ENCODE measurements around the gene RASSF3. TPM values are rescaled to one million over a fixed set of nuclear protein-coding genes. Genes with fewer than 3 reads are reported as not detected.

Gene RASSF3
- total RNA-seq, 2 donors from 2014 or later = 52.6 to 90.3 TPM

DNA sequence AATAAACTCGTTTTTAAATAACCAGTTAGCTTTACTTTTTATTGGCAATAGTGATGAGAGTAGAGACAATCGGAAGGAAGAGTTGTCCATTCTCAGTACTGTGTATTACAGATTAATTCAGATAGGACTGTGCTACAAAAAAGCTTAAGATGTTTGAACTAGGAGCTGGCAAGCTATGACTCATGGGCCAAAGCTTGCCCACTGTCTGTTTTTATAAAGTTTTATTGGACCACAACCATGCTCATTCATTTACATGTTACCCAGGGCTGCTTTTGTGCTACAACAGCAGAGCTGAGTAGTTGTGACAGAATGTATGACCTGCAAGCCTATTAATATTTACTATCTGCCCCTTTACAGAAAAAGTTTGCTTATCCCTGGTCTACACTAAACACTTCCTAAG lies 129.5 kb downstream of the RASSF3 start:
- DNase-seq = no peak

DNA sequence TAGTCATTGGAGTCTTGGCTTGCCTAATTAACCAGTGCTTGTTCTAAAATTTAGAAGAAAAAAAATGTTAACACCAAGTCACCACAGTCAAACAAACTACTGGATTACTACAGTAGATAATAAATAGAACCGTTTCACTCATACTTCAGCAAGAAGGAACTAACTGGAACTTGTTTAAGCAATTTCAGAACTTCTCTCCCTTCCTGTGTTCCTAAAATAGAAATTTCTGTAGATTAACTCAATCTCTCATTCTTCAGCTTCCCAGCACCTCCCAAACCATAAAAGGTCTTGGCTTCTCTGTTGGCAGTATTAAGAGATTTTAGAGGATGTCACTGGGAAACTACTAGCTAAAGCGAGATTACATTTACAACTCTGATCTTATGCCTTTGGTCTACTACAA lies 130.4 kb downstream of the RASSF3 start:
- no peak for TF ChIP-seq CTCF (IDR thresholded peaks at IDR 0.05)
- no peak for DNase-seq
- Histone ChIP-seq H3K36me3 (peaks cover 8% of the 10 kb centered on the region), H3K9me3 (no peaks in the 10 kb centered on the region), H3K27me3 (no peaks in the 10 kb centered on the region), H3K27ac (no peak overlapping the region), H3K4me3 (no peak overlapping the region), H3K9ac (ENCODE audit: low read depth in 2 of 2, low read length in 2 of 2) (no peak overlapping the region), H3K4me1 (no peaks in the 10 kb centered on the region)
- intact Hi-C loops (cut with DNase I) = no loop called here

More for the DNA sequence above, 129.5 kb downstream of the RASSF3 start:
- intact Hi-C loops (cut with DNase I) = no loop called here
- no peak overlapping the region for H3K9ac ChIP-seq (ENCODE audit: low read depth in 2 of 2, low read length in 2 of 2)
- no peaks in the 10 kb centered on the region for H3K4me1 ChIP-seq
- H3K27me3 ChIP-seq = no peaks in the 10 kb centered on the region
- no peaks in the 10 kb centered on the region for H3K9me3 ChIP-seq
- H3K36me3 ChIP-seq = peaks cover 8% of the 10 kb centered on the region
- H3K4me3 ChIP-seq = no peak overlapping the region
- H3K27ac ChIP-seq = no peak overlapping the region
- TF ChIP-seq CTCF (IDR thresholded peaks at IDR 0.05) = no peak

GRCh38 chr12:64742416-64742815 lies 132.1 kb downstream of the RASSF3 start:
- H3K4me1 ChIP-seq = no peaks in the 10 kb centered on the region
- intact Hi-C loops (cut with DNase I) = no loop called here
- peaks cover 8% of the 10 kb centered on the region for H3K36me3 ChIP-seq
- no peak for DNase-seq
- no peak for TF ChIP-seq CTCF (IDR thresholded peaks at IDR 0.05)
- no peaks in the 10 kb centered on the region for H3K27me3 ChIP-seq
- H3K9ac ChIP-seq (ENCODE audit: low read depth in 2 of 2, low read length in 2 of 2) = no peak overlapping the region
- H3K27ac ChIP-seq = no peak overlapping the region
- H3K9me3 ChIP-seq = no peaks in the 10 kb centered on the region
- H3K4me3 ChIP-seq = no peak overlapping the region

GRCh38 chr12:64743206-64743605 lies 132.9 kb downstream of the RASSF3 start:
- TF ChIP-seq CTCF (IDR thresholded peaks at IDR 0.05) = no peak
- H3K9ac ChIP-seq (ENCODE audit: low read depth in 2 of 2, low read length in 2 of 2) = no peak overlapping the region
- no peak overlapping the region for H3K27ac ChIP-seq
- H3K36me3 ChIP-seq = peaks cover 8% of the 10 kb centered on the region
- no peak overlapping the region for H3K4me3 ChIP-seq
- DNase-seq = no peak
- intact Hi-C loops (cut with DNase I) = no loop called here
- H3K4me1 ChIP-seq = no peaks in the 10 kb centered on the region
- no peaks in the 10 kb centered on the region for H3K9me3 ChIP-seq
- no peaks in the 10 kb centered on the region for H3K27me3 ChIP-seq

DNA sequence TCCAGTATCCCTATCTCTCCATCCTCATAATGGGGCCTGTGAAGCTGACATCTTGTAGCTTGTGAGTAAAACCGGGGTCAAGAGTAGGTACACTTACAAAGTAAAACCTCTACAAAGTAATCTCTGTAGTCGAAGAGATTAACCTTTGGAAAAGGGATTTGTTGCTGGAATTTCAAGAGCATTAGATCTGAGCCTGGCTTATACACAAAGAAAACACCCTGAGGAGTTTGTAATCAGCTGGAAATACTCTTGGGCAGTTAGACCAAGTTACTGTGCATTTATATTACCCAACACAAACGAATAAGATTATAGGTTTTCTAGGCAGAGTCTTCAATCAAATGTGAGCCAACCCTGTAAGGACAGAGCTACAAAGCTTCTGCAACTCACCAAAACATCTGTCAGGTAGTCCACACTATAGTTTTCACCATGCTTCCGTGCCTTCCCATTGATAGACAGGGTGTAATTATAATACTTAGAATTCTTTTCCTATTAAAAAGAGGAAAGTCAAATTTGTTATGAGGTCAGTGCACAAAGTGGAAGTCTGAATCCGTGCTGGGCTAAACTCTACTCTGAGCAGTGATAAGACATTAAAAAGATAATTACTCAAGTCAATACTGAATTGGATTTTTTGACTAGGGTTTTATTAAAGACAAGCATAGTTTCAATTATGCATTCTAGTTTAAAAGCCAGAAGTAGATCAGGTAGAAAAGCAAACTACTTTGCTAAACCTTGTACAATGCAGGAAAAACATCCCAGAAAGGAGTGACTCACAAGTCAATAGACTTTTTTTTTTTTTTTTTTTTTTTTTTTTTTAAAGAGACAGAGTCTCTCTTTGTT lies 134.3 kb downstream of the RASSF3 start:
- no peak for TF ChIP-seq CTCF (IDR thresholded peaks at IDR 0.05)
- Histone ChIP-seq H3K9ac (ENCODE audit: low read depth in 2 of 2, low read length in 2 of 2) (no peak overlapping the region), H3K9me3 (no peaks in the 10 kb centered on the region), H3K4me1 (no peaks in the 10 kb centered on the region), H3K27me3 (no peaks in the 10 kb centered on the region), H3K4me3 (no peak overlapping the region), H3K27ac (no peak overlapping the region), H3K36me3 (peaks cover 8% of the 10 kb centered on the region)
- intact Hi-C loops (cut with DNase I) = no loop called here
- no peak for DNase-seq
